Activated T-cell treated with anti-CD3 and anti-CD28 coated beads for 1 hour (primary cell): ENCODE measurements around the gene CNST.
"Not testable (repeated sequence)": the region's sequence is repeated elsewhere in the genome, so short reads cannot be mapped to it uniquely, and the experiment has no call there.

Experiments
- DNase-seq: peaks from one replicate; pipeline ENCODE4 v3.0.0-alpha.2; 2020; ENCODE audit warnings: low read depth

Gene CNST

GRCh38 chr1:246559310-246559709 is 6.9 kb upstream of the CNST start:
- no peak for DNase-seq

GRCh38 chr1:246560833-246561232 is 5.4 kb upstream of the CNST start:
- DNase-seq: not testable (repeated sequence)

GRCh38 chr1:246564839-246565750 is 1.2 kb upstream of the CNST start:
- DNase-seq: no peak

- DNase-seq: no peak
Measured at GRCh38 chr1:246565751-246566127, 517 bp upstream of the CNST start.

- DNase-seq: no peak
Measured at GRCh38 chr1:246566813-246567645, 773 bp downstream of the CNST start.

GRCh38 chr1:246567646-246568235 is 1.5 kb downstream of the CNST start:
- DNase-seq: no peak

GRCh38 chr1:246569248-246570238 is 3.3 kb downstream of the CNST start:
- DNase-seq: no peak

- not testable (repeated sequence) for DNase-seq
Measured at GRCh38 chr1:246571309-246571708, 5.1 kb downstream of the CNST start.

GRCh38 chr1:246571953-246572352 is 5.7 kb downstream of the CNST start:
- DNase-seq: no peak

- no peak for DNase-seq
Measured at GRCh38 chr1:246572785-246573184, 6.5 kb downstream of the CNST start.

GRCh38 chr1:246573491-246573890 is 7.2 kb downstream of the CNST start:
- no peak for DNase-seq

GRCh38 chr1:246576709-246577032 is 10.4 kb downstream of the CNST start:
- no peak for DNase-seq

- DNase-seq: no peak
Measured at GRCh38 chr1:246577082-246577719, 10.9 kb downstream of the CNST start.

GRCh38 chr1:246577720-246578106 is 11.5 kb downstream of the CNST start:
- DNase-seq: no peak

GRCh38 chr1:246579818-246580217 is 13.6 kb downstream of the CNST start:
- DNase-seq: no peak

GRCh38 chr1:246580497-246581370 is 14.5 kb downstream of the CNST start:
- DNase-seq: no peak

- DNase-seq: no peak
Measured at GRCh38 chr1:246582301-246583055, 16.2 kb downstream of the CNST start.

- DNase-seq: no peak
Measured at GRCh38 chr1:246583056-246583440, 16.8 kb downstream of the CNST start.

GRCh38 chr1:246583448-246584185 is 17.4 kb downstream of the CNST start:
- no peak for DNase-seq
